HG02973 (cell line): Measurements from ENCODE around the gene BABAM2.

Experiments
- ATAC-seq: cut with Tn5 transposase; IDR thresholded peaks from one replicate; pipeline ENCODE4 v1.9.1; 2021; ENCODE audit warnings: moderate library complexity; ENCODE audit not compliant: unreplicated experiment

The BABAM2 gene

GRCh38 chr2:28150994-28151393, 260.5 kb downstream of the BABAM2 start:
- ATAC-seq, result no peak

- ATAC-seq, result no peak
Measured at GRCh38 chr2:28152585-28153280, 262.2 kb downstream of the BABAM2 start.

DNA sequence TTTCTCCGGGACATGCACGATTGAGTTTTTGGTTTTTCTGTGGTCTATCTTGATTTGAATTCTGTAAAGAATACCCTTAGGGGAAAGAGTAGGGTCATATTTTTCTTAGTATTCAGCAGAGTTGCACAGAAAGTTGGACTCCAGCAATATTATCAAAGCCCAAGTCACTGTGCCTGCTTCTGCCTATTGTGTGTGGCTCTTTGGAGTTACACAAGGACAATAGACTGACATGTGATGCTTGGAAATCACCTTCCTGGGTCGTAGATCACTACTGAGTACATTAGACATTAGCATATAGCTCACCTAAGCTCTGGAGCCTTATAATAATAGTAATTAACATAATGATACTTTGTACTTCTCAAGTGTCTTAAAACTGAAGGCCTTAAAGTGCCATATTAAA, 263.3 kb downstream of the BABAM2 start:
- no peak for ATAC-seq

DNA sequence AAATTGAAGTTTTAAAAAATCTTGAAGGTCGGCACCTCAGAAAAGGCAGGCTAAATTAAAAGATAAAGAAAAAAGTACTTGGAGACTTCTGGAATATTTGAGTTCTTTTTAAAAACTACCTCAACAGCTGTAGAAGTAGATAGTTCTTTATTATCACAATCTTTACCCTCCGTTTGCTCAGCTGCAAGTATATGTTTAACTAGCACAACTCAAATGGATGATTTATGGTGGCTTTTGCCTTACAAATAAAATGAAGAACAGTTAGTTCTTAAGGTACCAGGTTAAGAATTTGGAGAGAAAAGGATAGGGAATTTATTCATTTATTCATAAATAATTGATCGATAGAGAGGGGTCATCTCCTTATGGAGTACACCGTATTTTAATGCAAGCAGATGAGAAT, 264.6 kb downstream of the BABAM2 start:
- ATAC-seq, result no peak

DNA sequence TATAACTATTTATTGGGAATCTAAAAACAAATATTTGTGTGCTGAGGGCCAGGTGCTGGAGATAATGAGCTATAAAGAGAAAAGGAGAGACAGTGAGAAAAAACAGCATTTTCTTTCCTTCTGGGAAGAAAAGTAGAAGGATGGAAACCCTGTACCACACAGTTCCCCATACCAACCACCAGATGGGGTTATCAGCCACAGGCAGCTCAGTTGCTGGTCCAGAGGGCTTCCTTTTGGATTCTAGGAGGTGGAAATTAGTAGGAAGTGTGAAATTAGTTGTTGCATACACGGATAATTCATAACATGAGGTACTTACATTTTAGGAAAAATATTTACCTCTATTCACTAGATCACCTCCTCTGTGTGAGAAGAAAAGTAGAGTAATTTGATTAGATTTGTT, 265.1 kb downstream of the BABAM2 start:
- ATAC-seq, result no peak

GRCh38 chr2:28158791-28159190, 268.3 kb downstream of the BABAM2 start:
- ATAC-seq, result no peak

DNA sequence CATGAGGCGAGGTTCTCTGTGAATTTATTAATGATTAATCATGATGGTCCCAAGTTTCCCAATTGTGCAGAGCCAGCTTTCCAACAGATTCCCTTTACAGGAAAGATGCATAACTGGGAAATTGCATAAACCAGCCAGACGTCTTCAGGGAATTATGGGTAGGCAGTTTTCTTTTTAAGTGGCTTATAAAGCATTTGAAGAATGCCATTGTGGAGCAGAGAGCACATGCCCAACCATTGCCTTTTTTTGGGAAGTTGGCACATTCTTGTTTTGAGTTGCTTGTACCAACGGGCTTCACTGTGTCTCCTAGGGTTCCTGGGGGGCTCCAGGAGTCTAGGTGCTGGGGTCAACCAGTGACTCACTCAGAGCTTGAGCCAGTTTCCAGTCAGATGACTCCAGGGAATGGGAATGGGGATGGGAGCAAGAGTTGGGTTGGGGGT, 270.5 kb downstream of the BABAM2 start:
- no peak for ATAC-seq

- ATAC-seq, result no peak
Measured at GRCh38 chr2:28161466-28161865, 270.9 kb downstream of the BABAM2 start.

GRCh38 chr2:28162564-28162963, 272.0 kb downstream of the BABAM2 start:
- ATAC-seq, result no peak

GRCh38 chr2:28163028-28163427, 272.5 kb downstream of the BABAM2 start:
- ATAC-seq, result no peak

GRCh38 chr2:28163627-28164279, 273.2 kb downstream of the BABAM2 start:
- ATAC-seq, result no peak

DNA sequence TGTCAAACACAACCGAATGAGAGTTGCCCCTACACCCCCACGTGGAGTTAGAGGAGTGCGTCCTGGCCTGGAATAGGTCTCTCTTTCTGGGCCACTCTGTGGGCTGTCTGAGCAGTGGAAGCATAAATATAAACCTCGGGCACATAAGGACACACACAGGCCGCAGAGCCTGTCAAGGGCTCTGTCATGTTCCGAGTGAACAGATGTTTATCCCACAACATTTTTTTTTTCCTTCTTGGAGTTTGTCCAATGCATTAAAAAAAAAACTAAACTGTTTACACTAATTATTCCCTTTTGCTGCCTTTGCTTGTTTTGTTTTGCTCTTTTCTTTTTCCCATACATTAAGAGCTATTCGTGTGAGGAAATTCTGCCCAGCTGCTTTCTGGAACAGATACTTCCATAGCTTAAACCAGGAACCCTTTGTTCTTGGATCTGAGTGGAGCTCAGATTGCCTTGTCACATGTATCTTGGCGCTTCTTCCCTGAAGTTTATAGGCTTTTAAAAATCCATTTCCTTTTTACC, 273.8 kb downstream of the BABAM2 start:
- ATAC-seq, result no peak

DNA sequence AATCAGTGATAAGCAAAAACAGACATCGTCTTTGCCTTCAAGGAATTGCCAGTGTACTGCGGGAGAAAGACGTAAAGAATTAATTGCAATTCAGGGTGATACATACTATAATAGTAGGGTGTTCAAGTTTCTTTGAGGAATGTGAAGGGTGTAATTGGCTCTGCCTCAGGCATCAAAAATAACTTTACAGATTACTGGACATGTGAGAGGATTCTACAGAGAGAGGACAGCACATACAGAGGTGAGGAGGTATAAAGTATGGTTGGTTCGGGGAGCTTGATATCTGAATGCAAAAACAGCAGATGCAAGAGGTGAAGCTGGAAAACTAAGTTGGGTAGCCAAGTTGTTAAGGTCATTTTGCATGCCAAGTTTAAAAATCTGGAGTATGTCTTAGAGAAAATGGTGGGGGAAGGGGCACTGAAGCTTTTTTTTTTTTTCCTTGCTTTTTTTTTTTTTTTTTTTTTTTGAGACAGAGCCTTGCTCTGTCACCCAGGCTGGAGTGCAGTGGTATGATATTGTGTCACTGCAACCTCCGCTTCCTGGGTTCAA, 274.6 kb downstream of the BABAM2 start:
- ATAC-seq, result no peak

- no peak for ATAC-seq
Measured at GRCh38 chr2:28166956-28167355, 276.4 kb downstream of the BABAM2 start.

- no peak for ATAC-seq
Measured at GRCh38 chr2:28168376-28168775, 277.8 kb downstream of the BABAM2 start.

- ATAC-seq, result no peak
Measured at GRCh38 chr2:28169492-28169891, 279.0 kb downstream of the BABAM2 start.

- ATAC-seq, result no peak
Measured at GRCh38 chr2:28172114-28172898, 281.8 kb downstream of the BABAM2 start.

GRCh38 chr2:28173377-28173776, 282.8 kb downstream of the BABAM2 start:
- no peak for ATAC-seq

DNA sequence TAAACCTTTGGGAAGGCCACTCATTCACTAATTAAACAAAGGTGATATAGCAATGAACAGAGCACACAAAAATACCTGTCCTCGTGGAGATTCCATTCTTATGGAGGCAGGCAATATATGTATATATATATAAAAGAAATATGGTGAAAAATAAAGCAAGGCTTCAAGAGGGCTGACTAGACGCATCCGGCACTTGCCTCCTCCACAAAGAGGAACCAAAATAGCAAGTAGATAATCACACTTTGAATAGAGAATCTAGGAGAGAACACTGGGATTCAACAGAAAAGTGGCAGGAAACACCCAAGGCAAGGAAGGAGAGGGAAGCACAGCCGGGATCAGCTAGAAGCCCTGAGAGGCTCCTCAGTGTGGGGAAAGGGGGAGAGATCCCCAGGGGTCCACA, 283.7 kb downstream of the BABAM2 start:
- ATAC-seq, result no peak

- no peak for ATAC-seq
Measured at GRCh38 chr2:28175028-28175427, 284.5 kb downstream of the BABAM2 start.

GRCh38 chr2:28178946-28179345, 288.4 kb downstream of the BABAM2 start:
- ATAC-seq, result no peak
